DMS153 treated with DMSO at 0.1 percent for 48 hours (cell line): ENCODE data around the gene CLCA1.

ENCODE experiments used
- DNase-seq: peaks from one replicate; lab custom pipeline; 2025; ENCODE audit not compliant: unreplicated experiment; lab: John Stamatoyannopoulos, UW

CLCA1 gene, protein sequence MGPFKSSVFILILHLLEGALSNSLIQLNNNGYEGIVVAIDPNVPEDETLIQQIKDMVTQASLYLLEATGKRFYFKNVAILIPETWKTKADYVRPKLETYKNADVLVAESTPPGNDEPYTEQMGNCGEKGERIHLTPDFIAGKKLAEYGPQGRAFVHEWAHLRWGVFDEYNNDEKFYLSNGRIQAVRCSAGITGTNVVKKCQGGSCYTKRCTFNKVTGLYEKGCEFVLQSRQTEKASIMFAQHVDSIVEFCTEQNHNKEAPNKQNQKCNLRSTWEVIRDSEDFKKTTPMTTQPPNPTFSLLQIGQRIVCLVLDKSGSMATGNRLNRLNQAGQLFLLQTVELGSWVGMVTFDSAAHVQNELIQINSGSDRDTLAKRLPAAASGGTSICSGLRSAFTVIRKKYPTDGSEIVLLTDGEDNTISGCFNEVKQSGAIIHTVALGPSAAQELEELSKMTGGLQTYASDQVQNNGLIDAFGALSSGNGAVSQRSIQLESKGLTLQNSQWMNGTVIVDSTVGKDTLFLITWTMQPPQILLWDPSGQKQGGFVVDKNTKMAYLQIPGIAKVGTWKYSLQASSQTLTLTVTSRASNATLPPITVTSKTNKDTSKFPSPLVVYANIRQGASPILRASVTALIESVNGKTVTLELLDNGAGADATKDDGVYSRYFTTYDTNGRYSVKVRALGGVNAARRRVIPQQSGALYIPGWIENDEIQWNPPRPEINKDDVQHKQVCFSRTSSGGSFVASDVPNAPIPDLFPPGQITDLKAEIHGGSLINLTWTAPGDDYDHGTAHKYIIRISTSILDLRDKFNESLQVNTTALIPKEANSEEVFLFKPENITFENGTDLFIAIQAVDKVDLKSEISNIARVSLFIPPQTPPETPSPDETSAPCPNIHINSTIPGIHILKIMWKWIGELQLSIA

DNA sequence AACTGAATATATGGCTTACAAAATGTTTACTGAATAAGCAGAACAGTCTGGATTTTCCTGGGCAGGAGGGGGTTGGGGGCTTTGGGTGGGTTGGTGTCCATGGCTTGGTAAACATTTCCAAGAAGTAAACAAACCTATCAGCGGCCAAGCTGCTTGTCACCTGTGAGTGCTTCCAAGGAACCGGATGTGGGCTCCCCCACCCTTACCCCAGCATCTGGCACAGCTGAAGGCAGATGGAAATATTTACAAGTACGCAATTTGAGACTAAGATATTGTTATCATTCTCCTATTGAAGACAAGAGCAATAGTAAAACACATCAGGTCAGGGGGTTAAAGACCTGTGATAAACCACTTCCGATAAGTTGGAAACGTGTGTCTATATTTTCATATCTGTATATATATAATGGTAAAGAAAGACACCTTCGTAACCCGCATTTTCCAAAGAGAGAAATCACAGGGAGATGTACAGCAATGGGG is at the start of gene CLCA1:
Gene CLCA1, plus strand, starts transcription at position 427 of the 477 bp plus-strand sequence. Its CDS starts 45 bp downstream, at position 472.
- DNase-seq: no peak

DNA sequence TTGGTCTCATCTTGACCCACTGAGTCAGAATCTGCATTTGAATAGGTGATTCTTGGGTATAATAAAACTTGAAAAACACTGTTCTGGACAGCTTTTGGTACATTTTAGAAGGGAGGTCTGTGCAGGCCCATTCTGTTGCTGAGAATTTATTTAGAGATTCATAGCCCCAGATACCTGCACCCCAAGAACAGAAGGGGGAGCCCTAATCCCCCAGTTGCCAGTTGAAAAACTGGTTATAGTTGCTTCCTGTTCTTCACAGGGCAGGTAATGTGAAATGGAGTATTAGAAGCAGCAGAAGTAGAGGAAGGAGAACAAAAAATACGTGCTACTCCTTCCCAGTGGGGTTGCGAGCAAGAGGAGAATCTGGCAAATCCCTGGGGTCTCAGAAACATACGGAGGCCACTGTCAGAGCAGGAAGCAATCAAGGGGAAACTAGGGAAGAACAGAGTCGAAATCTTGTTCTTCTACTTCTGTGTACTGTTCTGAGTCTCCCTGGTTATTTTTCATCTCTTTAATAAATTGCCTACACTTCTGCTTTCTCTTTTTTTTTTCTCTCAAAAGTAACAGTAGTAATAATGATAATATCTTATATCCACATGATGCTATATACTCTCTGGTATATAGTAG is 49.3 kb upstream of the CLCA1 start:
- DNase-seq: no peak

DNA sequence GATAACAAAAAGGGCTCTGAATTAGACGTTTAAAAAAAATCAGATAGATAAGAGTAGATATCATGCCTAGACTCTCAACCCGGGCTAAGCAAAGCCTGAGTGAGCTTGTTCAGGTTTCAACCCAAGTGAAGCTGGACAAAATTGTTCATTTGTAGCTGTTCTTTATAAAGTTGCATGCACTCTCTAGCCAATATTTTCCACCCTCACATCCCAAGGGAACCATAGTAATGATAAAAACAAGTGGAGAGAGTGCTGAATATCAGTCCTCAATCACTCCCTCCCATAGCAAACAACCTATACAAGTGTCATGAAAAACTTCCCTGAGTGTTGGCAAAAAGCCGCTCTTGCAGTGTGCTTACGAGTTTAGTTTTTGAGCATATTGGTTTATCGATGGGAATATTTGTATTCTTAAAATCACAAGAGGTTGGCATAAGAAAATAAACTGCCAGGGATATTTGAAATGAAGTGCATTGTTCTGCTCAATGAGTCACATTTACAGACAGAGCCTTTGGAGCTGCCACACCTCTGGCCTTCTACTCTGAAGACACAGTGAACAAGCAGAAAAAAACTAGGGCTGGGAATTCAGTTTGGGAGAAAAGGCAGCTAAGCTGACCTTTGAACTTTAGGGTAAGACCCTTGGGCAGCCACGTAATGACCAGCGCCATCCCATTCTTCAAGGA is 47.0 kb upstream of the CLCA1 start:
- no peak for DNase-seq

DNA sequence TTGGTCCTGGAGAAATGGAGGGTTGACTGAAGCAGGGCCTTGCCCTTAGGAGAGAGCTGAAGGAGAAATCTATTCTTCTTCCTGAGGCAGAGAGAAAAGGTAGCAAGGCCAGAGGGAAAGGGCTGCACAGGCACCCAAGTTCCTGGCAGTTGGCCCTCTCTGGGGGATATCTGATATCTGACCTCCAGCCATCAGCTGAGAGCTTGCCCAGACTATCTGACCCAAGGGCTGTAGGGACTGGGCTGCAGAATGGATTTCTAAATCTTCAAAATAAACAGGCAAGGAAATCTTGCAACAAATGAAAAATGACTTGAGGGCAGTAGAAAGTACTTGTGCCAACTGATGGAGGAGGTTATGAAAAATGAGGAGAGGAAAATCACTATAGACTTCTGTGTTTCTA is 45.3 kb upstream of the CLCA1 start:
- DNase-seq: no peak

DNA sequence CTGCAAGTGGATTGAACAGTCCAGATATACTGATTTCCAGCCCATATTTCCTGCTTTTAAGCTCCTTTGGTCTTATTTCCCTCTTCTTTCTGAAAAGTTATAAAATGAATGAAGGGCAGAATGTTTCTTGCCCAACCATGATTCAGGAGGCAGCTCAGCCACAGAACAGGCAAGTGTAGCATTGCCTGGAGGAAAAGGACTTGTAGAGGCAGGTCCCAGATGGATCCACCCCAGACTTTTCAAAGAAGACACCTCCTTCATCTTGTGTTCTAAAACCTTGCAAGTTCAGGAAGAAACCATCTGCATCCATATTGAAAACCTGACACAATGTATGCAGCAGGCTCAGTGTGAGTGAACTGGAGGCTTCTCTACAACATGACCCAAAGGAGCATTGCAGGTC is 44.9 kb upstream of the CLCA1 start, which contains the start of gene CLCA2:
Gene CLCA2, plus strand, starts transcription at position 299 of the 400 bp plus-strand sequence. Its CDS starts 77 bp downstream, at position 376.
- DNase-seq: no peak

DNA sequence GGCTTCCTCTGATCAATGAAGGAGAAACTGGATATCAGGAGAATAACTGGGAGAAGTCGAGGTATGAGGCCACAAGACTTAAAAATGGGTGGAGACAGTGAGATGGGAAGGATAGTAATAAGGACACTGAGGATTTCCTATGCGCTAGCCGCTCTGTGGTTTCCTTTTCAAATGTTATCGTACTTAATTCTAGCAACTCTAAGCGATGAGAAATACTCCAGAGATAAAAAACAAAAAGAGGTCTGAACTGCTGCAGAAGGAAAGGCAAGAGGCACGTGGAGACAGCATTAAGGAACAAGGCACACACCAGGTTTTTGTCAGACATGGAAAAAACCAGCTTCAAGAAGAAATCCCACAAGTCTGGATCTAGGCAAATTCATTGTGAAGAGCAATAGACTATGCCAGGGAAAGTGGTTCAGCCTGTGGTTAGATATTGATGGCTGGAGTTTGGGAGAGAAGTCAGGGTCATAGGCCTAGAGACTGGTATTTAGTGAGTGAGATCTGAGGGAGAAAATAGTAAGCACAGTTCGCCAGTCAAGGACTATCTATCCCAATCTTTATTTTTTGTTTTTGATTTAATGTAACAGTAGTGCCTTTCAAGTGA is 39.5 kb upstream of the CLCA1 start:
- no peak for DNase-seq

DNA sequence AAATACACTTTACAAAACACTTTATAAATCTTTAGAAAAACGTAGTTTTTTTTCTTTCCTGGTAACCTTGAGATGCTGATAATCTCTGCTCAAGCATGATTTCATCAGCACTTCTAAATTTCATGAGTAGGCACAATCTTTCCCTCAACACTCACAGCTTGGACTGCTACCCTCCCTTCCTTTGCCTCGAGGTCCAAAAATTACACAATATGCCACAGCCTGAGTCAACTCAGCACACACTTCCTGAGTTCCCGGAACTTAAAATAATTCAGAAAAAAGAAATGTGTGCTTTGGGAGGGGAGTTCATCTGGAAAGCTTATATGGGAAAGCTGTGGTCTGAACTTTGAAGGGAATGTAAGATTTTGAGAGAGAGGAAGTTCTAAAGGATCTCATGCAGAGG is 38.9 kb upstream of the CLCA1 start:
- DNase-seq: no peak

DNA sequence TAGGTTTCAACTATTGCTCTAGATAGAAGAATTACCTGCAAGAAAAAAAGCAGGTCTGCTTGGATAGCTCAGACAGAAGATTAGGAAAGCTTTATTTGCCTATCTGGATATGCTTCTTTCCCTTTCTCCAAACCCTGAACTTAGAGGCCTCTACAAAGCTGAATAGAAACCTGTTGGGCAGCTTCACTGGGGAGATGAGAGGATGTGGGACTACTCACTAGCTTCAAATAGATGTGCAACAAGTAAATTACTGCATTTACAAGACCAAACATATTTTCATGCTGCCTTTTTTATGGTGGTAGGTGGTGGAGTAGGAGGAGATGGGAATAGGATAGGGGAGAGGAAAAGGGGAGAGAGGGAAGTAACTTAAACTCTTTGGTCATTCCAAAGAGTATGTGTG is 38.4 kb upstream of the CLCA1 start:
- no peak for DNase-seq

DNA sequence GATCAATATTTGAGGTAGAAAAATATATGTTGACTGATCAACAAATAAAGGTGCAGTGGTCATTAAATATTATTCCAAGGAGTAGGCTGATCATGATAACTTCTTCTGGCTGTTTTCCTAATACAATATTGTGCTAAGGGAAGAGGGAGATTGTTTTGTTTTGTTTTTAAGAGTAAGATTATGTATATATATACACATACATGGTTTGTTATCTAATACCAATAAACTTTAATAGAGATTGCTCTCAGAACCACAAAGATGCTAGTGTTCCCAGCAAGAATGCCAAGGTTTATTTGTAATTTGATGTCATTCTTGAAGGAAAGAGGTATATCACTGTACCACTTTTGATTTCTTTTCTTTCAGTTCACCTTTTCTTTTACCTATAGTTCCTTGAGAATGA is 34.7 kb upstream of the CLCA1 start:
- no peak for DNase-seq

DNA sequence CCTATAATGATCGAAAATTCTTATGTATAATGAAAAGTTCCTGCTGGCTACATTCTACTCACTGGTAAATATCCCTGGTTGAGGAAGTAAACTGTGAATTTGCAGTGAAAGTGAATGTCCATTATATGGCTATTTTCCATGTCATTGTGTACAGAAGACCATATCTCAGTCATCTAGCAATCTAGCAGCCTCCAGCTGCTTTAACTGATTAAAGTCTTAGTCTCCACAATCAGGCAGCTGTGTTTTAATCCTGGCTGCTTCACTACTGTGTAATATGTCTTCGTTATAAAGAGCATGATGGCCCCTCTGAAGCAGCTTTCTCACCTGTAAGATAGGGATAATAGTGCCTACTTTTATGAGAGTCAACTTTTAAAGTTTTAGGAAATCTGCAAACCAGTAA is 33.4 kb upstream of the CLCA1 start:
- DNase-seq: no peak

DNA sequence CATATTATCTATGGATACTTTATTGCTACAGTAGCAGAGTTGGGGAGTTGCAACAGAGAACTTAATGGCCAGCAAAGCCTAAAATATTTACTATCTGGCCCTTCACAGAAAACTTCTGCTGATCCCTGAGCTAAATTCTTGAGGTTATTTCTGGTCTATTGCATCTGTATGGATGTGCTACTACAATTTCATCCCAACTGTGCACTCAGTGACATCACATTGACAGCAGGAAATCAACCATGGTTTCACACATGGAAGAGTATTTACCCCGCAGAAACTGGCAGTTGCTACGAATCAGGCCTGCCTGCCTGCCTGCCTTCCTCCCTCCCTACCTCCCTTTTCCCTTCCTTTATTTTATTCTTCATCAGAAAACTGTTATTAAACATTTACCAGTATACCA is 32.7 kb upstream of the CLCA1 start:
- DNase-seq: no peak

DNA sequence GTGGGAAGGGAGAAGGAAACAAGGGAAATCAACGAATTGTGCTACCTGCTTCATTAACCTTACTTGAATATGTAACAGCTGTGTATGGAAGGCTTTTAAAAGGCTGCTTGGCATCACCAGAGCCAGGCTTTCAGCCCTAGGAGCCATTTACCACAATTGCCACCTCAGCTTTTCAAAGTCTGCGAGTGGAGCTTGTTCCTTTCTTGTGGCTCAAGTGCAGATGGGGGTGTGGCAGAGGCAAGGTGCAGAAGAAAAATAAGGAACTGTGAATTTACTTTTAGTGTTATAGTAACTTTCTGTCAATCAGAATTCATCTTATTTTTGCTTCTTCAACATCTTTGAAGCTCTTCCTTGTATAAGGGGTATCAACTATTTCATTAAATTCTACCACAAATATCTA is 27.1 kb upstream of the CLCA1 start:
- no peak for DNase-seq

DNA sequence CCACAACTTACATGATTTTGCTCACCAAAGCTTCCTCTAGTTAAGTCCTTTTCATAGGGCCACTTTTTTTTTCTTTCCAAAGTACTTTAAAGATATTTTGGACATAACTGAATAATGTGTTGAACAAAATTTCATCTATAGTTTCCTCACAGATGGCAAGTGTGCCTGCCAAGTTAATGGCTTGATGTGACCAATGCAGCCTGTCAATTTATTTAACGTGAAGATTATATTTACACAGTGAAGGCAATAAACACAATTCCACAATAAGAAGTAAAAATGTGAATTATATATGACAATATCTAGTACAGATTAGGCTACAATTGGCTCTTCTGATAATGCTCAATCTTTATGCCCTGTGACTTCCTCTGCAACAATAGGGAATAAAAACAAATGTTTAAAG is 26.7 kb upstream of the CLCA1 start:
- DNase-seq: no peak

DNA sequence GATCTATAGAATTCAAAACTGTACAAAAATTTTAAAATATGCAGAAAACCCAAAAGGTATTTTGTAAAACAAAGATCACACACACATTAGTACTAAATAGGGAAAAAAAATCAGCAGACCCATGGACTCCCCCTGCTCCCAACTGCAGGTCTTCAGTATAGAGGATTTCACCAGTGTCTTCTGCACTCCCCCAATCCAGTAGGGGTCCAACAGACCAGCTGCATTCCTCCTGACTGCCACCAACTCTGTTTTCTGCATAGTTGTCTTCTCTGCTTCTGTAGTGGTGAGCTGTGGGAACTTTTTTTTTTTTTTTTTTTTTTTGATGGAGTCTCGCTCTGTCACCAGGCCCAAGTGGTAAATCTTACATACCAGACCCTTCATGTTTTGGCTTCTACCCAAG is 22.8 kb upstream of the CLCA1 start:
- DNase-seq: no peak

DNA sequence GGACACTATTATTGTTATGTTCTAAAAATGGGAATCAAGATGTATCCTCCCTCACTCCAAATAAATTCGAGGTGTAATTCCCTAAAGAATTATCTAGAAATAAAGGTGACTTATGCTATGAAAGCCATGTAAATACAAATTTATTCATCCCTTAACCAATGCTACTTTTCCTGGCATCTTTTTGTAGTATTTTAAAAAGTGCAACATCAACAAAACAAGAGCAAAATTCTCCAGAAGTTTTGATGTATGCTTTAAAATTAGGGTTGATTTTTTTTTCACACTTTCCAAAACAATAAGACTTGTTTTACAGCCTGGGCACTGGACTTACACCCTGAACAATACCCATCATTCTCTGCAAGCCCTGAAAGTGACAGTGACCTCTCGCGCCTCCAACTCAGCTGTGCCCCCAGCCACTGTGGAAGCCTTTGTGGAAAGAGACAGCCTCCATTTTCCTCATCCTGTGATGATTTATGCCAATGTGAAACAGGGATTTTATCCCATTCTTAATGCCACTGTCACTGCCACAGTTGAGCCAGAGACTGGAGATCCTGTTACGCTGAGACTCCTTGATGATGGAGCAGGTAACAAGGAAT is 21.4 kb upstream of the CLCA1 start:
- no peak for DNase-seq

DNA sequence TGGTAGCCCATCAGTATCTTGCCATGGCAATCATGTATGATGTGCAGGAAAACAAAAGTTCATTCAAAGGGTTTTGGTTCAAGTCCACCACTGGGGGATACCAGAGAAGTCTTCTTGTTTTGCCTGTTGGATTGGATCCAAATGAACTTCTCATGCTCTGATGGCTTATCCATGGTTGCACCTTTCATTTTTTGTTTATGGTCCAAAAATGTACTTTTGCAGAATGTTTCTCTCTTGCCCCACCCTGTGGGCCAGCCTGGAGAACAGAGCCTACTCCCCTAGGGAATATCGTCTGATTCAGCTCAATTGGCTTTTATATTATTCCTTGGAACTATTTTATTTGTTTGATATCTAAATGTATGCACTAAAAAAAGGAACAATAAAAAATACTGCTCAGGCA is 20.1 kb upstream of the CLCA1 start:
- DNase-seq: no peak

DNA sequence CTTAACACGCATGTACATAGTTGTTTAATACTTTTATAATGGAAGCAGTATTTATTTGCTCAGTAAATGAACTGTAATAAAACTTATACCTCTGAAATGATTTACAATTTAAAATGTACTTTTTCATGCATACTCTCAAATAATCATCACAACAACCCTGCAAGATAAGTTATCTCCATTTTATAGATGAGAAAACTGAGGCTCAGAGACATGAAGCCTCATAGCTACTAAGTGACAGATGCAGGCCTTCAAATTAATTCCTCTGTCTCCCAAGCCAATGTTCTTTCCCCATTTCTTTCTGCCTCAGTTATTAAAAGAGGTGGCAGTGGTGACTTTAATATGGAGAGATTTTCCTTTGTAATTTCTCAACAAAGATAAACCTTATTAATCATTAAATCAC is 19.6 kb upstream of the CLCA1 start:
- no peak for DNase-seq

DNA sequence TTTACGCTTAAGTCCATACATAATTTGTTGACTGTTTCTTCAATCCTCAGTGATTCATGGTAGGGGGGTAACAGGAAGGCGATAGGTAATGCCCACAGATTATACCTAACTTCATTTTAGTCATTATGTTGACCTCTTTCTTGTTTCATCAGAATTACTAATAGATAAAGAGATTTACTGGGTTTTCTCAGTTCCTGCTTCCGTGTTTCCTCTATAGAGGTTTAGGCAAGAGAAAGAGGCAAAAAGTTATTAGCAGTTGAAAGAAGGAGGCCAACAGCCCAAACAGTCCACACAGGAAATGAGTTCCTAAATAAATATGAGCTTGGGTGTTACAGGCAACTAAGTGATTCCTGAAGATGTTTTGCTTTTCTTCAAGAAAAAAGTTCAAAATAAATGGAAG is 17.9 kb upstream of the CLCA1 start:
- DNase-seq: no peak

DNA sequence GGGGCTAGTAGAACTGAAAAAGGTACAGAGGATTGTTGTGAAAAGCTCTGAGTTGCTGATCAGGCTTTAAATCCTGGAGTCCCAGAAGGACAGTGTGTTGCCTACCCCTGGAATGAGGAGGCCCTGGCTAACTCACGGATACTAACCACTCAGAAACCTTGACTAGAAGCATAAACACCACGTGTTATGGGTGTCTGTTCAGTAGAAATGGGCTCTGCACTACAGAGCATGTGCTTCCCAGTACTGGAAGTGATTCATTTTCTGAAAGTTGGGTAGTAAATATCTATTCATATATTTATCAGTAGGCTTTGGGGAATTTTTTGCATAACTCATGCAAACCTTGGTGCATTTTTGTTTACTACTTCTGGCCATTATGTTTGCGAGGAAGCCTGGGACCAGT is 15.1 kb upstream of the CLCA1 start:
- no peak for DNase-seq

DNA sequence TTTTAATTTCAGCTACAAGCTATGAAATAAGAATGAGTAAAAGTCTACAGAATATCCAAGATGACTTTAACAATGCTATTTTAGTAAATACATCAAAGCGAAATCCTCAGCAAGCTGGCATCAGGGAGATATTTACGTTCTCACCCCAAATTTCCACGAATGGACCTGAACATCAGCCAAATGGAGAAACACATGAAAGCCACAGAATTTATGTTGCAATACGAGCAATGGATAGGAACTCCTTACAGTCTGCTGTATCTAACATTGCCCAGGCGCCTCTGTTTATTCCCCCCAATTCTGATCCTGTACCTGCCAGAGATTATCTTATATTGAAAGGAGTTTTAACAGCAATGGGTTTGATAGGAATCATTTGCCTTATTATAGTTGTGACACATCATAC is 13.7 kb upstream of the CLCA1 start:
- no peak for DNase-seq
